ENCODE measurements around the gene CPEB3. TPM values are rescaled to one million over a fixed set of nuclear protein-coding genes. Genes with fewer than 3 reads are reported as not detected.
"Not testable (repeated sequence)": the region's sequence is repeated elsewhere in the genome, so short reads cannot be mapped to it uniquely, and the experiment has no call there.

The CPEB3 gene
- total RNA-seq (2021): 1.0 and 1.1 TPM in 2 replicates
- long read RNA-seq: 0 reads

- no peak within 1 kb of the TSS for H2BK20ac ChIP-seq (ENCODE audit: low read depth, low read length, poor library complexity, severe bottlenecking)
- no peak within 1 kb of the TSS for H3K4ac ChIP-seq (ENCODE audit: low read depth, low read length)
- no peaks in the 10 kb centered on the region for H3K4me1 ChIP-seq (ENCODE audit: insufficient read depth, low read length)
- no peak within 1 kb of the TSS for H3K23ac ChIP-seq (ENCODE audit: insufficient read length, low read depth, low read length)
- peak within 1 kb of the TSS; percentile 63 for H3K18ac ChIP-seq (ENCODE audit: insufficient read length, low read depth, low read length)
- peak within 1 kb of the TSS; percentile 79 for H3K14ac ChIP-seq (ENCODE audit: insufficient read depth, low read length)
- H3K27ac ChIP-seq (ENCODE audit: insufficient read length, low read depth, low read length): no peak within 1 kb of the TSS
- H2BK12ac ChIP-seq (ENCODE audit: insufficient read length, low read depth, low read length): no peak within 1 kb of the TSS
- 0 out of 5 replicates have a peak, but pooled peaks cover 0 to 3% of the 10 kb centered on the region in 2 experiments for H3K9me3 Mint-ChIP-seq
- H3K23me2 ChIP-seq (ENCODE audit: insufficient read length, low read depth, low read length, poor library complexity, severe bottlenecking): peaks cover 9% of the 10 kb centered on the region
- H4K8ac ChIP-seq (replicated peaks; ENCODE audit: insufficient read length, low read depth, low read length): no peak within 1 kb of the TSS
- no peak within 1 kb of the TSS for H3K56ac ChIP-seq (ENCODE audit: insufficient read length, low read depth, low read length)
- peaks cover 23% of the 10 kb centered on the region; the same call in 1 of the 2 replicates for H3K79me2 ChIP-seq (ENCODE audit: insufficient read depth, low read length)
- no peaks in the 10 kb centered on the region for H4K20me1 ChIP-seq (ENCODE audit: control insufficient read depth, insufficient read depth, insufficient read length)
- no peak within 1 kb of the TSS for H2BK15ac ChIP-seq (ENCODE audit: low read depth, low read length)
- H4K5ac ChIP-seq (ENCODE audit: insufficient read length, low read depth, low read length): no peak within 1 kb of the TSS
- no peaks in the 10 kb centered on the region for H3K27me3 Mint-ChIP-seq (ENCODE audit: low read depth)
- peak; percentile 72 for TF ChIP-seq CTCF (conservative IDR thresholded peaks at IDR 0.05)
- no CpG with 5 or more reads among the region's 79 CpGs for WGBS (ENCODE audit: extremely low coverage, insufficient read length, low lambda C conversion rate)
- peak within 1 kb of the TSS in 1 of 3 experiments; percentile 83; a peak in 2 of 7 replicates for H3K27ac Mint-ChIP-seq
- DNase-seq: peak; percentile 97
- peak within 1 kb of the TSS; percentile 80 to 94 for H3K4me3 Mint-ChIP-seq
- no peaks in the 10 kb centered on the region for H3K27me3 ChIP-seq (ENCODE audit: insufficient read depth, low read length)
- peak within 1 kb of the TSS; percentile 97 for H3K4me2 ChIP-seq (ENCODE audit: insufficient read depth, insufficient read length, low read length)
- peak within 1 kb of the TSS; percentile 40 for H2AFZ ChIP-seq (ENCODE audit: low read length)
- H2AK5ac ChIP-seq (ENCODE audit: insufficient read length, low read length): no peak within 1 kb of the TSS
- no peak within 1 kb of the TSS for H2BK5ac ChIP-seq (ENCODE audit: insufficient read length, low read length)
- no peak within 1 kb of the TSS for H2BK120ac ChIP-seq (ENCODE audit: low read depth, low read length, poor library complexity, severe bottlenecking)
- peaks cover 12 to 15% of the 10 kb centered on the region in 2 experiments for H3K4me1 Mint-ChIP-seq
- H3K79me1 ChIP-seq (ENCODE audit: insufficient read depth, low read depth, low read length, poor library complexity, severe bottlenecking): peaks cover 6% of the 10 kb centered on the region
- H3T11ph ChIP-seq (ENCODE audit: low read length): no peak within 1 kb of the TSS
- peak within 1 kb of the TSS; percentile 30 for H4K91ac ChIP-seq (ENCODE audit: insufficient read length, low read depth, low read length)
- H3K36me3 Mint-ChIP-seq (ENCODE audit: insufficient read depth in 1 of 3, low read depth in 3 of 3): peaks cover 6 to 18% (median 10%) of the 10 kb centered on the region in 3 experiments; a peak in 6 of 7 replicates
- no peaks in the 10 kb centered on the region for H3K9me3 ChIP-seq (ENCODE audit: control insufficient read depth, low read depth, low read length)
- peak within 1 kb of the TSS; percentile 72 for H3K9ac ChIP-seq (ENCODE audit: extremely low read depth, insufficient read length, low read length)
Observed at GRCh38 chr10:92290837-92291615, at the start of gene CPEB3, which contains the start of gene MARCHF5. Gene CPEB3 (minus strand): TSS chr10:92291078. CDS start chr10:92240350, 50,728 bp downstream. Gene MARCHF5 (plus strand): TSS chr10:92291167. CDS start chr10:92291495, 328 bp downstream.

- not testable (repeated sequence) for H4K8ac ChIP-seq (replicated peaks; ENCODE audit: insufficient read length, low read depth, low read length); H4K5ac ChIP-seq (ENCODE audit: insufficient read length, low read depth, low read length); H2AFZ ChIP-seq (ENCODE audit: low read length); H3K14ac ChIP-seq (ENCODE audit: insufficient read depth, low read length); H3K4me3 Mint-ChIP-seq; DNase-seq; H3K9me3 ChIP-seq (ENCODE audit: control insufficient read depth, low read depth, low read length); H3K23me2 ChIP-seq (ENCODE audit: insufficient read length, low read depth, low read length, poor library complexity, severe bottlenecking); H3K36me3 Mint-ChIP-seq (ENCODE audit: insufficient read depth in 1 of 3, low read depth in 3 of 3); H3K4me1 ChIP-seq (ENCODE audit: insufficient read depth, low read length); H3K18ac ChIP-seq (ENCODE audit: insufficient read length, low read depth, low read length); H3K27me3 Mint-ChIP-seq (ENCODE audit: low read depth); H4K91ac ChIP-seq (ENCODE audit: insufficient read length, low read depth, low read length); H3K9ac ChIP-seq (ENCODE audit: extremely low read depth, insufficient read length, low read length); H2BK120ac ChIP-seq (ENCODE audit: low read depth, low read length, poor library complexity, severe bottlenecking); H4K20me1 ChIP-seq (ENCODE audit: control insufficient read depth, insufficient read depth, insufficient read length); H3K79me2 ChIP-seq (ENCODE audit: insufficient read depth, low read length); H3K4me2 ChIP-seq (ENCODE audit: insufficient read depth, insufficient read length, low read length); H2BK15ac ChIP-seq (ENCODE audit: low read depth, low read length); H3K23ac ChIP-seq (ENCODE audit: insufficient read length, low read depth, low read length); H3K4ac ChIP-seq (ENCODE audit: low read depth, low read length); H3K56ac ChIP-seq (ENCODE audit: insufficient read length, low read depth, low read length); H2AK5ac ChIP-seq (ENCODE audit: insufficient read length, low read length); H2BK12ac ChIP-seq (ENCODE audit: insufficient read length, low read depth, low read length); H2BK5ac ChIP-seq (ENCODE audit: insufficient read length, low read length); H3K27ac ChIP-seq (ENCODE audit: insufficient read length, low read depth, low read length); H3K79me1 ChIP-seq (ENCODE audit: insufficient read depth, low read depth, low read length, poor library complexity, severe bottlenecking); H3T11ph ChIP-seq (ENCODE audit: low read length); H2BK20ac ChIP-seq (ENCODE audit: low read depth, low read length, poor library complexity, severe bottlenecking); H3K9me3 Mint-ChIP-seq; H3K27me3 ChIP-seq (ENCODE audit: insufficient read depth, low read length)
- Mint-ChIP-seq H3K4me1 (peaks cover 44 to 48% of the 10 kb centered on the region in 2 experiments), H3K27ac (peak overlapping the region; percentile 13 to 74 (median 53); a peak in 3 of 7 replicates)
- no CpG with 5 or more reads among the region's 6 CpGs for WGBS (ENCODE audit: extremely low coverage, insufficient read length, low lambda C conversion rate)
Observed at GRCh38 chr10:92329927-92330326, 39.0 kb upstream of the CPEB3 start.
